WTC11 (cell line): Measurements from ENCODE around the gene DUSP15.

Experiments used
- ATF1 ChIP-seq: sonication (generic); formaldehyde crosslinking; IDR thresholded peaks from 2 replicates; pipeline ENCODE4 v1.8.1; 2023; ENCODE audit warnings: mild to moderate bottlenecking, moderate library complexity, missing genetic modification reagents
- JUN ChIP-seq: sonication (generic); formaldehyde crosslinking; IDR thresholded peaks from 2 replicates; pipeline ENCODE4 v1.8.0; 2023; ENCODE audit warnings: mild to moderate bottlenecking, missing genetic modification reagents
- TF ChIP-seq, protein P1 (sequence below): fragments of 200-600 bp; IDR thresholded peaks from 2 replicates; pipeline ENCODE4 v1.8.0; 2022; ENCODE audit warnings: antibody characterized with exemption

DNA sequence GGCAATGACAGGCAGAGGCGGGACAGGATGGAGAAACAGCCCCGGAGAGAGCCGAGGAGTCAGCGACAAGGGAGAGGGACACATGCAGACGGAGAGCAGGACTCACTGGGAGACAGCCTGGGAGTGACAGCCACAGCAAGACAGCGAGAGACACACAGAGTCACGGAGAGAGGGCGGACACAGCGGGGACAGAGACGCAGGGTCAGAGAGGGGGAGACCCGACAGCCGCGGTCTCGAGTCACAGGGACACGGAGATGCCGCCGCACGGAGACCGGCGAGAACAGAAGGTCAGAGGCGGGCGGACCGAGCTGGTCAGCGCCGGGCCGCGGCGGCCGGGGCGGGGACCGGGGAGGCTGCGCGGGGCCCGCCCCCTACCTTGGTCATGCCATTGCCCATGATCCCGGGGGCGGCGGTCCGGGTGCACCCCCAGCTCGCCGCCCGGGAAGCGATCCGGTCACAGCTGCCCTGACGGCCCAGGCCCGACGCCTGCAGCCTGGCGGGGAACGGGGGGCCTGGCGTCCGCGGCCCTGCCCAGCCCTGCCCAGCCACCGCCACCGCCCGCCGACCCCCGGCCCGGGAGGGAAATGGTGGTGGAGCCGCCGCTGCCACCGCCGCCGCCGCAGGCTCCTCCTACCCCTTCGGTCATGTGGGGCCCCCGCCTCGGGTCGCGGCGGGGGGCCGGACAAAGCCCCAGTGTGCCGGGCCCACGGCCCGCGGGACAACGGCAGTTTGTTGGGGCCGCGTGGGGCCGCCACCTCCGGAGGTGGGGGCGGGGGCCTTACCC lies at the start of gene DUSP15, which contains the start of gene TTLL9:
- TF ChIP-seq, protein P1, sequence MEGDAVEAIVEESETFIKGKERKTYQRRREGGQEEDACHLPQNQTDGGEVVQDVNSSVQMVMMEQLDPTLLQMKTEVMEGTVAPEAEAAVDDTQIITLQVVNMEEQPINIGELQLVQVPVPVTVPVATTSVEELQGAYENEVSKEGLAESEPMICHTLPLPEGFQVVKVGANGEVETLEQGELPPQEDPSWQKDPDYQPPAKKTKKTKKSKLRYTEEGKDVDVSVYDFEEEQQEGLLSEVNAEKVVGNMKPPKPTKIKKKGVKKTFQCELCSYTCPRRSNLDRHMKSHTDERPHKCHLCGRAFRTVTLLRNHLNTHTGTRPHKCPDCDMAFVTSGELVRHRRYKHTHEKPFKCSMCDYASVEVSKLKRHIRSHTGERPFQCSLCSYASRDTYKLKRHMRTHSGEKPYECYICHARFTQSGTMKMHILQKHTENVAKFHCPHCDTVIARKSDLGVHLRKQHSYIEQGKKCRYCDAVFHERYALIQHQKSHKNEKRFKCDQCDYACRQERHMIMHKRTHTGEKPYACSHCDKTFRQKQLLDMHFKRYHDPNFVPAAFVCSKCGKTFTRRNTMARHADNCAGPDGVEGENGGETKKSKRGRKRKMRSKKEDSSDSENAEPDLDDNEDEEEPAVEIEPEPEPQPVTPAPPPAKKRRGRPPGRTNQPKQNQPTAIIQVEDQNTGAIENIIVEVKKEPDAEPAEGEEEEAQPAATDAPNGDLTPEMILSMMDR = no peak
- TF ChIP-seq JUN = no peak
- TF ChIP-seq ATF1 (CRISPR knock-in tag) = no peak
